KOPT-K1 (cell line): Measurements from ENCODE around the gene ELP6.

Source experiments
- H3K27ac ChIP-seq: fragments of 200-600 bp; sonication (generic); 2 replicates; pipeline ENCODE4 v1.5.1; 2016; ENCODE audit warnings: antibody characterized with exemption, mild to moderate bottlenecking, low read depth, low read length; ENCODE audit not compliant: poor library complexity, severe bottlenecking
- H3K36me3 ChIP-seq: fragments of 200-600 bp; sonication (generic); 2 replicates; pipeline ENCODE4 v1.5.1; 2017; ENCODE audit warnings: antibody characterized with exemption, mild to moderate bottlenecking, low read length, moderate library complexity; ENCODE audit not compliant: insufficient read depth
- H3K9me3 ChIP-seq: fragments of 200-600 bp; sonication (generic); 2 replicates; pipeline ENCODE4 v1.5.1; 2017; ENCODE audit warnings: antibody characterized with exemption, low read length, mild to moderate bottlenecking; ENCODE audit not compliant: insufficient read depth, poor library complexity, severe bottlenecking

ELP6 gene

GRCh38 chr3:47456984-47457383 lies 56.5 kb downstream of the ELP6 start:
- H3K9me3 ChIP-seq: peaks cover 15% of the 10 kb centered on the region
- no peak overlapping the region for H3K27ac ChIP-seq
- peaks cover 6% of the 10 kb centered on the region; the same call in 1 of the 2 replicates for H3K36me3 ChIP-seq

- H3K36me3 ChIP-seq: peaks cover 5% of the 10 kb centered on the region; the same call in 1 of the 2 replicates
- no peak overlapping the region for H3K27ac ChIP-seq
- peaks cover 12% of the 10 kb centered on the region for H3K9me3 ChIP-seq
These were observed 57.6 kb downstream of the ELP6 start for GRCh38 chr3:47455806-47456452.

- Histone ChIP-seq H3K36me3 (no peaks in the 10 kb centered on the region), H3K9me3 (peaks cover 16% of the 10 kb centered on the region), H3K27ac (no peak overlapping the region)
These were observed 60.9 kb downstream of the ELP6 start for GRCh38 chr3:47452453-47453215.
